ENCODE data around the gene TMEM154.

Gene TMEM154

DNA sequence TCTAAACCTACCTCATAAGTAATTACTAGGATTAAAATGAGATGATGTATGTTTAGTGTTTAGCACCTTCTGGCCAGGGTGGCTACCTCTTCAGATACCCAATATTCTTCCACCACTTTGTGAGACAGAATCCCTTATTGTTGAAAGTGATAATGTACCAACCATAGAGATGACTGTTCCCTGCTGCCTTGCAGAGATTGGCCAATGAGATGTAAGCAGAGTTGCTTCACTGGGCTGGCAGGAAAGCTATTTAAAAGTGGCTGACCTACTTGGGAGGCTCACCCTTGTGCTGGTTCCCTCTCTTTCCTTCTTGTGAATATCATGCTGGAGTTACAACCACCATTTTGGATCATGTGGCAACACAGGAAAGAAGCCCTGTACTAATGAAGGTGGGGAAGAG, 58.9 kb downstream of the TMEM154 start:
- DNase-seq: no peak

DNA sequence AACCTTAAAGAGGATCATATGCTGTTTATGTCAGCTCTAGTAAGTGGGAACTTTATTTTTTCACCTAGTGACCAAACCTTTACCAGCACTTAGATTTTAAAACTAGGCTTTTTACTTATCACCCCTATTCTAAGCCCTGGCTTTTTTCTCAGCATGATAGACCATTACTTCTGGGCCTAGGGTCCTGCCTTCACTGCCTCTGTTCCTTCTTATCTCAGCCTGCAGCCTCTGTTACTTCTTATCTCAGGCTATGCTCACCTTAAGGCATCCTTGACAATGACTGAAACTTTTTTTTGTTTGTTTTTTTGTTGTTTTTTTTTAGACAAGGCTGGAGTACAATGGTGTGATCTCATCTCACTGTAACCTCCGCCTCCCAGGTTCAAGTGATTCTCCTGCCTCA, 59.6 kb downstream of the TMEM154 start:
- DNase-seq: no peak

DNA sequence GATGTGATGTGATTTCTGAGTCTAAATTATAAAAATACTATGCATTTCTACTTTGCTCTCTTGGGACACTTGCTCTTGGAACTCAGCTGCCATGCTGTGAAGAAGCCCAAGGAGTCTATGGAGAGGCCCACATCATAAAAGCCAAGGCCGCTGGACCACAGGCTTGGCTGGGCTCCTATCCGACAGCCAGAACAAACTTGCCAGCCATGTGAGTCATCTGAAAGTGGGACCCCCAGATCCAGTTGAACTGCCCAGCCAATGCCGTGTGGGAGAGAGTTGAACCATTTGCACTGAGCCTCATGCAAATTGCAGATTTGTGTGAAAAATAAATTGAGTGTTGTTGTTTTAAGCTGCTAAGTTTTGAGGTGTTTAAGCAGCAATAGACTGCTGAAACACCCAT, 60.2 kb downstream of the TMEM154 start:
- no peak for DNase-seq

DNA sequence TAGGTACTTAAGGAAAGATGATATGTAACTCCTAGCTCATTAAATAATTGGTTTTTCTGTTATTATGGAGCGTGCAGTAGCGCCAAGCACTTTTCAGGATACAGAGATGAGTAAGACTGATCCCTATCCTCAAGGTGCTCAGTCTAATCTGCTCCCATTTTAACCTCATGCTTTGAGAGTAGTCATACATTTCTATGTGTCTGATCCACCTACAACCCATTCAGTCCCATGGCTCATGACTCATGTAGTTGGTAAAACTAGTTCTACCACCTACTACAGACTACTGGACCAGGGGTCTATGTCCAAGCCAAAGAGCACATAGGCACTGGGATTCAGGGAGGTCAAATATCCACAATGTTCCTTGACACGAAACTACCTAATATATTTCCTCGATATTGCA, 60.8 kb downstream of the TMEM154 start:
- DNase-seq: no peak

DNA sequence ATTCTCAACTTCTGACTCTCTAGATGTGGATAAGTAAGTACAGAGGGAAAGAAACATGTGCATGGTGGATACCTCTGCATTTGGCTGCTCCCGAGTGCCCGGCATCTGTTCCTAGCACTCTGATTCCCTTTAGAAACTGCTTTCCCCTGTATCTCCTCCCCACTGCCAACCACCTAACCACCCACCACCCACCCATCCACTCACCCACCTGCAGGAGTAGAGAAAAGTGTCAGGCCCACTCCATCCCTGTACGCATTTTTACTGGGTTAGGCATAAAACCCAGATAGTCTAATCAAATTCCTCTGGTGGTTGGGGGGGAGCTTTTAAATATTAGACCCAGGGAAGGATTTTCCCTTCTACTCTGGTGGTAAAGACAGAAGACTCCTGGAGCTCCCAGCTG, 63.0 kb downstream of the TMEM154 start:
- no peak for DNase-seq

DNA sequence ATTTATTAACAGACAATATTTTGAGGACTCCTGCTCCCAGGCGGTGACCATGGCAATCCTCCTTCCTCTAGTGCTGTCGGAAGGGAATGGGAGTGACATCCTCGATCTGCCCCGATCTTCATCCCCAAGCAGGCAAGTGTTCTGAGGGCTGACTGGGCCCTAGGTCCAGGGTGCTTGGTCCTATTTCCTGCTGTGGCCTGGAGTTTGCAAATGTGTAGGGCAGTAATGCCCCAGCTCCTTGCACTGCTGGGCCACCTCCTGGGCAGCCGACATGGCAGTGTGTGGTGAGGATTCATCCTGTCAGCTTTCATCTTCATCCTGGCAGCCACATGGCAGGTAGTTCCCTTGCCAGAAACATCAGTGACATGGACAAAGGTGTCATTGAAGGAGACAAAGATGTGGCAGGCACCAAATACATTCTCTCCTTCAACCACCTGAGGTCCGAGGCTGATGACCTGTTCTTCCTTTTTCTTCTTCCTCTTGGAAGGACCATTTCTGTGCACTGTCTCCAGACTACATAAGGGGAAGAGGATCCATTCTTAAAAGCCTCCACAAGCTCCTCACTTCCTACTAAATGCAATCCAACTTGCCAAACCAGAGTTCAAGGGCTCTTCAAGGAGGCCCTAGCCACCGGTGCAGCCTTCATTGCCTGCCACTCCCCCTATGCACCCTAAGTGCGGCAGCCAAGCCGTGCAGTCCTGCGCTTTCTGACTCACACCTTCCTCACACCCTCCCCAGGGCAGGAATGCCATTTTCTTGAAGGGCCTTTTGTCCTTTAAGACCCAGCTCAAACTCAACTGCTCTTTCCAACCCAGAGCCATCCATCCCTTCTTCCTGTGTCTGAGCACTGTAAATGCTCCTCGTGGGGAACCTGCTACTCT, 65.7 kb downstream of the TMEM154 start:
- no peak for DNase-seq

DNA sequence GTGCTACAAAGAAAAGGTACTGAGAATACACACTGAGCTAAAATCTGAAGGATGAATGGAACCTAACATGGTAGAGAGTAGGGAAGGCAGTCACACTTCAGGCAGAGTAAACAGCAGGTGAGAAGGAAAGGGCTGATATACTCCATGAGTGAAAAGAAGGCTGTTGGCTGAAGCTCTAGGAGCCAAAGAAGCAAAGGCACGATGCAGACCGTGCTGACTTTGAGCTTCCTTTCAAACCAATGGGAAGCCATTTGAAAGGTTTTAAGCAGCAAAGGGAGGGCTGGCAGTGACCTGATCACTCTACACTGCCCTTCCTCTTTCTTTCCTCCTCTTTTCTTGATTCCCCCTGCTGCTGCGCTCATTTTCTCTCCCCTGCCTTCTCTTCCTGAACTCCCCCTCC, 66.4 kb downstream of the TMEM154 start:
- no peak for DNase-seq

DNA sequence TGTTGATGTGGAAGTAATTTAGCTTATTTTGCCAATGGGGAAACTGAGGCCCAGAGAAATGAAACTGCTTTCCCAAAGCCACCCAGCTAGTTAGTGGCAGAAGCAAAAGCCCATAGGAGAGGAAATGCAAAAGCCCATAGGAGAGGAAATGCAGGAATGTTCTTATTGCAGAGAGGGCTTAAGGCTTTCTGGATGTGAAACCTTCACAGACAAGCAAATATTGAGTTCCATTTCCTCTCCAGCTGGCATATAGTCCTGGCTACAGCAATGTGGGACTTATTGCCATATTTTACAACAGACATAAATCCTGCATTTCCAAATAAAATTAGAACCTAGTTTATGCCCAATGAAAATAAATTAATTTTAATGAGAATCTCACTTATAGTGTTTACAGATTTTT, 69.7 kb downstream of the TMEM154 start:
- no peak for DNase-seq

DNA sequence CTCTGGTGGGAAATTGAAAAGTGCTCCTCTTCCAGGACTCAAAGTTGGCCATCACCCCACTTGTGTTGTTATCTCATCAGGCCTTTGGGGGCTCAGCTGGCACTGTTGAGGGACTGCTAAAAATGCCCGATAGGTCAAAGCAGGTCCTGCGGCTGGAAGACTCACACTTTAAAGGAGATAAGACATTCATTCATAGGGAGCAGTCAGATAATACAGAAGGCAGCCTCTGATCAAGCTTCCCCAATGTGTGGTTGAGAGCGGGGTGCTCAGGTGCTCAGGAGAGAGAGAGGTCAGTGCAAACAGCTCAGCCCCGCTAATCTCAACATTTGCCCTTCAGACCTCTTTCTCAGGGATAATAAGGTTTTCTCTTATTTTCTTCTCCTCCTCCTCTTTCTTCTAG, 70.3 kb downstream of the TMEM154 start:
- no peak for DNase-seq

DNA sequence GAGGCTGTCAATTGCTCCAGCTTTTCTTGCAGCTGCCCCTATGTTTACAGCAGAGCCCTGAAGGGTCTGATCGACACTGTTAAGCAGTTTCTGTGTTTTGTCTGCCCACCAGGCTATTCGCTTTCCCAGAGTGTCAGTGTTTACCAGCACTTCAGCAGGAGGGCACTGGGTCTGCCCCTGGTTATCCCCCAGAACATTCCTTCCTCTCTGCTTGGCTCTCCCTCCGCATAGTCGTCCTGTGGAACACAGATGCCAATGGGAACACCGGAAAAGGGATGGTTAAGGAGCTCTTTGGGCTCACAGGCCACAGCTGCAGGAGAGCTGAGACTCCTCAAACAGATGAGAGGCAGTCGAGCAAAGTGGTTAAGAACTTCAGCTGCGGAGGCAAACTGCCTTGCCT, 72.6 kb downstream of the TMEM154 start:
- DNase-seq: no peak

DNA sequence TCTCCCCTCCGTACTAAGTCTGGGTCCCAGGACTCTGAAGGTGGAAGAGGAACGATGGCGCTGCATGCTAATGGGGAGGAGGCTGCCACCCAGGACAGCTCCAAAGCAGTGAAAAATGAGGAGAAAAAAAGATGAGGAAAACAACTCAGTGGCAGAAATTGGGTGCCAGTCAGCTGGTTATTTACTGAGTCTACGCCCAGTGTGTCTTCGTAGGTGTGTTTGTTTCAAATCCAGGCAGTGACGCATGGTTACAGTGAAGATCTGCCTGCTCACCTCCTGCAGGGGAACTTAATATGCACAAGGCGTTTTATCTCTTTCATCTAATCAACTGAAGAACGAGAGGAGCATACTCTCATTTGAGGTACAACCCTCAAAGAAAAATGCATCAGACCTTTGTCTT, 73.0 kb downstream of the TMEM154 start:
- DNase-seq: no peak

DNA sequence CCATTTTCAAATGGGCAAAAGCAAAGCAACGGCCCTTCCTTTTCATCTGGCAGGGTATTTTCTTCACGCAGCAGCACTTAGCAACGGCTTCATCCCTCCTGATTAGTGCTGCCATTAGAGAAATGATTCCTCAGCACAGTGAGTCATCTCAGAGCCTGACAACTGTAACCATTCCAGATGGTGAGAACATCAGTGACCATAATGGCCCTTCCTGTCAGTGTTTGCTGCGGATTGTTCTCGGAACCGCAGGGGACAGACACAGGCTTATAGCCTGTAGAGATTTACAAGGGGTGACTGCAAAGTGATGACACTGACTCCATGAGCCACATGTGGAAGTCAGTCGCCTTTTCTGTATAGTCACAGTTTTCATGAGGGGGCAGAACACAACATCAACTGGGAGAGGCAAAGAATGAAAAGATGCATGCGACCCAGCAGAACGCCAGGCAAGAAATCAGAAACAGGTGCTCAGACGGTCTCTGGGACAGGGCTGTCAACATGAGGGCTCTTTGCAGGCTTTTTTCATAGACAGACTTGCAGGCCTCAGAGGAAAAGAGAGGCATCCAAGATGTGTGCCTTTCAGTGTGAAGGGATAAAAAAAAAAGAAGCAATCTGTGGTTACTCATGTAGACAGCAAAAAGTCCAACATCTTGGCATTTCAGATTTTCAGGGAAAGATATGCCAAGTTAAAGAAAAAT, 74.0 kb downstream of the TMEM154 start:
- DNase-seq: no peak

DNA sequence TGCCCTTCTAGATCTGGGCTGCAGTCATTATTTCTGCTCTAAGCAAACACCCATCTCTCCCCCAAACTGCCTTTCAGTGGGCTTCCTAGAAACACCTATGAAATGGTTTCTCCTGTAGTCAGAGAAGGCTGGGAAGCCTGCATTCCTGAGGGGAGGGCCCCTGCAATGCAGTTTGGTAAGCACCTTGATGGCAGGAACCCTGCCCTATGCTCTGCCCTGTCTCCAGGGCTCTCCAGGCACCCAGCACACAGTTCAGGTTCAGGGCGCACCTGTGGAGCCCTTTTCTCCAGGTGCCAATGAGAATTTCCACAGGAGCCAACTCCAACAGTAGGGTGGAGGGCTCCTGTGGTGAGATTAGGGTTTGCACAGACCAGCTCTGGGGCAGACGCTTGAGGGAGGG, 74.8 kb downstream of the TMEM154 start:
- no peak for DNase-seq

DNA sequence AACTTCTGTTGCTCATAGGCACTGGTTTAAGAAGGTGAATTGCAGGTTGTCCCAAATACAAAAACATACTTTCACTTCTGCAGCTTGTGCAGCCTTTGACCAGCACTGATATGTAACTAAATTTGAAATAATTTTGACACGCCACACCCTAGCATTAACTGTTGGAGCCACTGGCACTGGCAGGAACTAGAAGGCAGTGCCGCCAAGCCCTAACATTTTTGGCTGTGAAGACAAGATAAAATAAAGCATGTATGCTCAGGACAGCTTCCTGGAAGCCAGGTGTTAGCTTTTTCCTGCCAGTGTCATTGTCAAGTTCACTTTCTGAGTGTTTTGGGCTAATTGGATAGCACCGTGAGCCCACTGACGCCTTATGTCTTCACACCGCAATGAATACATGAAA, 78.6 kb downstream of the TMEM154 start:
- no peak for DNase-seq

DNA sequence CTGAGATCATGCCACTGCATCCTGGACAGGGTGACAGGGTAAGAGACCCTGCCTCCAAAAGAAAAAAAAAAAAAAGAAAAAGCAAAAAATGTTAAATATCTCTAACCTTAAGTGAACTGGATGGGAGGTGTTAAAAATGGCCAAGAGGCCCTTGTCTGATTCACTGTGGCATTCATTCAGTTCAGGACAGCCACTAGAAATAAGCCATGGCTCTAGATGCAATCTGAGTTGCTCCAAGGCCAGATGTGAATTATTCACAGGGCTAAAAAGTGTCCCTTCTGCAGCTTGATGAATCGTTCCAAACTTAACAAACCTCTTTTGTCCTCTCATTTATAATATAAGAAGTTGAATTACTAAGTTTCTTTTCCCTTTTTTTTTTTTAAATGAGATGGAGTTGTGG, 80.2 kb downstream of the TMEM154 start:
- DNase-seq: no peak

DNA sequence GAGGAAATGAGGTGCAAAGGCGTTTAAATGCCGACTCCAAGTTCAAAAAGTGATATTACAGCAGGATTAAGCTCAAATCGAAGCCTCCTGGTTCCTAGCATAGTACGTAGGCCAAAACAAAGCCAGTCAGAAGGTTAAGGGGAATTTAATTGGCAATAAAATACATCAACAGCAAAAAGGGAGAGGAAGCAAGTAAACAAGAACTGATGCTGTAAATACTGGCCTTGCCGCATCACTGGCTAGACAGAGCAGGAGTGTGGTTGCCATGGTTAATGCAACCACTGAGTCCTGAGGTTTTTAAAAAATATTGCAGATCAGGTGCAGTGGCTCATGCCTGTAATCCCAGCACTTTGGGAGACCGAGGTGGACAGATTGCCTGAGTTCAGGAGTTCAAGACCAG, 80.7 kb downstream of the TMEM154 start:
- no peak for DNase-seq

DNA sequence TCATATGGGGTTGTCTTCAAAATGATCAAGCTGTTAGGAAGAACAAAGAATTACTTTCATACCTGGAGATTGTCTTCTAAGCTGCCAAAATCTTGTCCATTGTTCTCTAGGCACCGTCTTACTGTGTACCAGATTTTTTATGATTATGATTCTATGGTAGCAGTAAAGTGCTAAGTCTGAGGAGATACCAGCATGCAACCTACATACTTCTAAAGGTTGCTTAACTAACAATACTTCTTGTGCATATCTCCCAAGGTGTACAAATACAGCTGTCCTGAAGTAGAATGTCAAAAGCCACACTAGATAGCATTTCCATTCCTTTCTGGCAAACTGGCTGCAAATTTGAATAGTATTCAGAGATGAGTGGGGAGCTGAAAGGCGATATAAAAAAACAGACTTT, 81.3 kb downstream of the TMEM154 start:
- DNase-seq: no peak

DNA sequence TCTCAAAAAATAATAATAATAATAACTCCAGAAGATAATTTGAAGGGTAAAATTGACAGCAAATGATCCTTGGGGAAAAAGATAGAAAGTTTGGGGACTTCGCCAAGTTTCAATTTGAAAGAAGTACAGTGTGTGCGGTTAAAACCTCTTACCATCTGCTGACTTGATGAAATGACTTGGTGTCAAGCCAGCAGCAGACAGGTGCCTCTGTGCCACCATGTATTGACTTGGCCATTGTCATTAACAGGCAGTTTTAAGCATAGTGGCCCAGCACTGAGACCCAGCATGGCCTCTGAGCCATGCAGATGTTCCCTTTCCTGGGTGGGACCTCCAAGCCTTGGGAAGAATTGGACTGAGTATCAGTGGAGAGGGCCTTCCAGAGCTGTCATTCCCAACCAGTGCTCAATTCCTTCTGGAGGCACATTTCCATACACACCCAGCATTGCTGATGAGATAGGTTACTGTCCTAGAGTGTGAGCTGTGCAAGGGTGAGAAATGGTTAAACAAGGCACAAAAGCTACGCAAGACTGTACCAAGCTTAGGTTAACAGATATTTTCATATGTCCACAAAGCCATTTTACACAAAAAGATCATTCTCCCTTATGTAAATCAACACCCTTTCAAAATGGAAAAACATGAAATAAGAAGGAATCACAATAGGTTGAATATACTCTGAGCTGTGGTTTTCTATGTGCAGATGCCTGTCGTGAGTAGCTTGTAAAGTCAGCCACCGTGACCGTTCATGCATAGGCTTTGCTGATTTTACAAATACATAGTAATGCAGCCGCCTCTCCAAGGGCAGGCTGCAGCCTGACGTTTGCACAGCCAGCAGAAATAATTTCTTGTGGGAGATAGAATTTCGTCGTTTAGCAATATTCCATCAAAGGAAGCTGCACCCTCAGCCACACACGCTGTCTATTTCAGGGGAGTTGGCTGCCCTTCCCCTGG, 84.5 kb downstream of the TMEM154 start:
- DNase-seq: no peak

DNA sequence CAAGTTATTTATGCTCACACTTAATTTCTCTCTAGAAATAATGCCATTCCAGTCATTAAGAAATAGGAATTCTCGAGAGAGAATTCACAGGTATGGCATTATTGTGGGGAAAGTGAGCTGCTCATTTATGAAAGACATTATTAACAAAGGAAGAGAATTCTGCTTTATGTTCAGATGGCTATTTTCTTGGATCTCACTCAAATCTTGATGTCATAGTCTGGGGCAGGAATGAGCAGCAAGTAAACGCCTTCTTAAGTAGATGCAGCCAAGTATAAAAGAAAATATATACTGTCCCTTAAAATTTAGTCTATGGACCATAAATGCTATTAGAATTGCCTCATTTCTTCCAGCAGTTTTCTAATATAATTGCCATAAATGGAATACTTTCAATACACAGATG, 85.7 kb downstream of the TMEM154 start:
- DNase-seq: no peak

DNA sequence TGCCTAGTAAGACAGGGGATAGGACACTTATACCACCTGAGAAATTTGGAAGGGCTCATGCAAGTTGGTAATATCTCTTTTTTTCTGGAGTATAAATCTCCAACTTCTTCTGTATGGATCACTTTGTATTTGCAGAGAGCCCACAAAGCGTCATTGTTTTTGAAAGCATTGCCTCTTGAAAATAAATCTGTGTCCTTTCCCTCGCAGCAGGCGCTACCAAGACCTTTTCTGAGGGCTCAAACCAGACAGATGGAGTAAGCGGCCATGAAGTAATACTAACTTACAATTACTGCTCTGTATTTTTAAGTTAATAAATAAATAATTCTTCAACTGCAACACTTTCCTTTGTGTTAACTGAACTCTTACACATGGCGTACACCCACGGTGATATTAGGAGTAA, 87.9 kb downstream of the TMEM154 start:
- DNase-seq: no peak

DNA sequence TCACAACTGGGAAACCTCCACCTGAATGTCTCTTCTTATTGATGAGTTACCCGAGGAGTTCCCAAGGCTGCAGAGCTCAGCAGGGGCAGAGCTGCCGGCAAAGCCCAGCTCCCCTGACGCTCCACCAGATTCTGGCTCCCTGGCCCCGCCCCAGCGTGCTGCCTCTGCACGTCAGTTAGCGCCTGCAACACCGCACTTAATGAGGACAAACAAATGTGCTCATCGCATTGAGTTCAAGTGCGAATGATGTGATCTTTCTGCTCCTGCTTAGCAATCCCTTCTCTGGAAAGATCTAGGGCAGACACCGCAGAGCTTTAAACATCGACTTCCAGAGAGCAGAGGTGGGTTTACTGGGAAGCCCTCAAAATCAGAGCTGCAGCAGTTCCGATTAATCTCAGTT, 88.4 kb downstream of the TMEM154 start:
- no peak for DNase-seq

DNA sequence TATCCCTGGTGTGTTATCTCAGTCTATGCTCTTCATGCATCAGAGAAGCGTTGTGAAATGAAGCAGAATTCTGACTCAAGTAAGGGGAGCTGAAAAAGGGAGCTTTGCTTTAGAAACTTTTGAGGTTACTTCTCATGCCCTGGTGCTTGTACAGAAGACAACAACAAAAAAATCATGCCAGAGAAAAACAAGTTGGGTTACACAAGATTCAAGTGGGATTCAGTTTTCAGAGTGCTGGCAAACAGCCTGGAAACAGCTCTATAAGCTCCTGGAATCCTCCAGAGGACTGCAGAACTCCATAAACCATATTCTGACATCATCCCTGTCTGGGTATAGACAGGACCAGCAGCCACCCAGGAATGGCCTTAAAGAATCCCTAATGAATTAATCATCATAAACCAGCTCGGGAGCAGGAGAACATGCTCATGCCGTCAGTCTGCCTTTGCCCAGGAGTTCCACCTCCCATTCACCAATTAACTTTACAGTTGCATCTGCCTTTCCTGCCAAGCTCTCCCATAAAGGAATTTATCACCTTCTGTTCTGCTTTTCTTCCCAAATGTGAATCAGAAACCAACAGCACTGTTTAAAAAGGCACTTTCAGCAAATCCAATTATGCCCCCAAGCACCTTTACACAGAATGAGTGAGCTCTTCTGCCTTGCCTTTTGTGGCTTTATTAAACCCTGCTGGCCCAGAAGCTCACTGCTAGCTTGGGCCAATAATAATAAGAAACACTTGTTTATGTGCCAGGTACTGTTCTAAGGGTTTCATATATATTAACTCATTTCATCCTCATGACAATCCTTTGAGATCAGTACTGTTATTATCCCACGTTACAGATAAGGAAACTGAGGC, 89.4 kb downstream of the TMEM154 start:
- no peak for DNase-seq

DNA sequence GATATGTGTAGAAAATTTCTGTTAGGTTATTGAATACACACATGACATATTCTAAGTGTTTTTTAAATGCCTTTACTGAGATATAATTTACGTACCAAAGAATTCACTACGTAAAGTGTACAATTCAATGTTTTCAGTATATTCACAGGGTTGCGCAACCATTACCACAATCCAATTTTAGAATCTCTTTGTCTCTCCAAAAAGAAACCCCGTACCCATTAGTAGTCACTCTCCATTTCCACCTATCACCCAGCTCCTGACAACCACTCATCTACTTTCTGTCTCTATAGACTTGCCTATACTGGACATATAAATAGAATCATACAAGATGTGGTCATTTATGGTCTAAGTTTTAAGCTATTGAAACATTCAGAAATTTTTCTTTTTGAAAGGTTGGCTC, 90.9 kb downstream of the TMEM154 start:
- DNase-seq: no peak

Measured in inflammatory macrophage treated with lipopolysaccharide for 1 hour (primary cell).